ENCODE results near the gene ESYT3.

ESYT3 gene

GRCh38 chr3:138443521-138444503 lies 9.4 kb downstream of the ESYT3 start:
- DNase-seq = peak; percentile 44

- peak; percentile 28 for DNase-seq
Observed at GRCh38 chr3:138445236-138445635, 10.8 kb downstream of the ESYT3 start.

GRCh38 chr3:138445654-138446053 lies 11.2 kb downstream of the ESYT3 start:
- no peak for DNase-seq

- no peak for DNase-seq
Observed at GRCh38 chr3:138448631-138449030, 14.2 kb downstream of the ESYT3 start.

GRCh38 chr3:138449490-138449889 lies 15.1 kb downstream of the ESYT3 start:
- no peak for DNase-seq

GRCh38 chr3:138450181-138450580 lies 15.8 kb downstream of the ESYT3 start:
- peak; percentile 14 for DNase-seq

GRCh38 chr3:138450704-138451424 lies 16.4 kb downstream of the ESYT3 start:
- DNase-seq = peak; percentile 37

GRCh38 chr3:138451595-138452162 lies 17.3 kb downstream of the ESYT3 start:
- peak; percentile 31 for DNase-seq

GRCh38 chr3:138452436-138452835 lies 18.0 kb downstream of the ESYT3 start:
- DNase-seq = peak; percentile 36

- DNase-seq = peak; percentile 31
Observed at GRCh38 chr3:138453940-138454339, 19.5 kb downstream of the ESYT3 start.

GRCh38 chr3:138455801-138456716 lies 21.6 kb downstream of the ESYT3 start:
- peak; percentile 51 for DNase-seq

- peak; percentile 52 for DNase-seq
Observed at GRCh38 chr3:138456961-138457862, 22.8 kb downstream of the ESYT3 start.

- DNase-seq = peak; percentile 45
Observed at GRCh38 chr3:138457863-138458735, 23.7 kb downstream of the ESYT3 start.

- DNase-seq = no peak
Observed at GRCh38 chr3:138458774-138459499, 24.5 kb downstream of the ESYT3 start.

GRCh38 chr3:138459619-138460535 lies 25.5 kb downstream of the ESYT3 start:
- DNase-seq = peak; percentile 41

- no peak for DNase-seq
Observed at GRCh38 chr3:138460536-138461205, 26.3 kb downstream of the ESYT3 start.

- DNase-seq = no peak
Observed at GRCh38 chr3:138461246-138461645, 26.8 kb downstream of the ESYT3 start.

GRCh38 chr3:138461896-138462295 lies 27.5 kb downstream of the ESYT3 start:
- DNase-seq = no peak

Data from activated effector memory CD4-positive, alpha-beta T cell treated with anti-CD3 and anti-CD28 coated beads, Interleukin-2, amount 50 U/mL, for 16 hours (primary cell).